Measurements from ENCODE around the gene PIPOX. TPM values are rescaled to one million over a fixed set of nuclear protein-coding genes. Genes with fewer than 3 reads are reported as not detected.

Gene PIPOX
- total and polyA plus RNA-seq, 7 experiments from 2014 or later, result 0.27 to 6.4 (median 4.2) TPM

GRCh38 chr17:29095439-29095838, 52.5 kb downstream of the PIPOX start:
- Histone ChIP-seq H3K27me3 (ENCODE audit: control insufficient read depth in 2 of 2, insufficient read depth in 2 of 2, low read length in 2 of 2) (no peaks in the 10 kb centered on the region), H3K27ac (ENCODE audit: low read depth, low read length) (no peak overlapping the region), H3K9me3 (ENCODE audit: control insufficient read depth in 2 of 3, low read length in 3 of 3) (no peaks in the 10 kb centered on the region), H3K4me1 (ENCODE audit: control insufficient read depth in 2 of 2, insufficient read depth in 2 of 2, low read length in 2 of 2) (no peaks in the 10 kb centered on the region), H3K36me3 (ENCODE audit: control insufficient read depth in 2 of 3, insufficient read depth in 3 of 3, low read length in 3 of 3) (peaks cover 0 to 100% (median 45%) of the 10 kb centered on the region in 3 experiments), H3K4me3 (ENCODE audit: low read length) (no peak overlapping the region)
- CTCF ChIA-PET, result no interaction called here
- Mint-ChIP-seq H3K4me1 (peaks cover 0 to 3% (median 0%) of the 10 kb centered on the region in 7 donors), H3K27me3 (no peaks in the 10 kb centered on the region), H3K9me3 (peaks cover 0 to 3% (median 0%) of the 10 kb centered on the region in 11 donors), H3K4me3 (no peak overlapping the region), H3K27ac (no peak overlapping the region), H3K36me3 (peaks cover 2 to 49% (median 8%) of the 10 kb centered on the region in 5 donors)
- DNase-seq (no peak), ATAC-seq (no peak)
- POLR2A ChIA-PET, result no interaction called here
- intact Hi-C loops (cut with micrococcal nuclease), result no loop called here

- Histone ChIP-seq H3K4me1 (ENCODE audit: control insufficient read depth in 2 of 2, insufficient read depth in 2 of 2, low read length in 2 of 2) (no peaks in the 10 kb centered on the region), H3K27me3 (ENCODE audit: control insufficient read depth in 2 of 2, insufficient read depth in 2 of 2, low read length in 2 of 2) (no peaks in the 10 kb centered on the region), H3K4me3 (ENCODE audit: low read length) (no peak overlapping the region), H3K36me3 (ENCODE audit: control insufficient read depth in 2 of 3, insufficient read depth in 3 of 3, low read length in 3 of 3) (peaks cover 0 to 99% (median 45%) of the 10 kb centered on the region in 3 experiments), H3K27ac (ENCODE audit: low read depth, low read length) (no peak overlapping the region), H3K9me3 (ENCODE audit: control insufficient read depth in 2 of 3, low read length in 3 of 3) (no peaks in the 10 kb centered on the region)
- intact Hi-C loops (cut with micrococcal nuclease), result no loop called here
- H3K27ac Mint-ChIP-seq, result peak overlapping the region in 1 of 9 donors; percentile 38
- peaks cover 2 to 45% (median 8%) of the 10 kb centered on the region in 5 donors for H3K36me3 Mint-ChIP-seq
- ATAC-seq (no peak), DNase-seq (no peak)
- H3K9me3 Mint-ChIP-seq, result peaks cover 0 to 3% (median 0%) of the 10 kb centered on the region in 11 donors
- ChIA-PET CTCF (no interaction called here), POLR2A (interaction anchor here (0.5 kb wide), 1 partner anchor 41 kb away, joined by 3 read pairs; no protein-coding TSS in a partner anchor)
- no peaks in the 10 kb centered on the region for H3K27me3 Mint-ChIP-seq
- H3K4me3 Mint-ChIP-seq, result no peak overlapping the region
- peaks cover 0 to 3% (median 0%) of the 10 kb centered on the region in 7 donors for H3K4me1 Mint-ChIP-seq
Observed at GRCh38 chr17:29096094-29096493, 53.2 kb downstream of the PIPOX start.

GRCh38 chr17:29099527-29099926, 56.6 kb downstream of the PIPOX start:
- no peaks in the 10 kb centered on the region for H3K9me3 Mint-ChIP-seq
- Histone ChIP-seq H3K4me1 (ENCODE audit: control insufficient read depth in 2 of 2, insufficient read depth in 2 of 2, low read length in 2 of 2) (no peaks in the 10 kb centered on the region), H3K4me3 (ENCODE audit: low read length) (no peak overlapping the region), H3K27ac (ENCODE audit: low read depth, low read length) (no peak overlapping the region), H3K27me3 (ENCODE audit: control insufficient read depth in 2 of 2, insufficient read depth in 2 of 2, low read length in 2 of 2) (no peaks in the 10 kb centered on the region), H3K9me3 (ENCODE audit: control insufficient read depth in 2 of 3, low read length in 3 of 3) (no peaks in the 10 kb centered on the region), H3K36me3 (ENCODE audit: control insufficient read depth in 2 of 3, insufficient read depth in 3 of 3, low read length in 3 of 3) (peaks cover 0 to 98% (median 34%) of the 10 kb centered on the region in 3 experiments)
- intact Hi-C loops (cut with micrococcal nuclease), result no loop called here
- POLR2A ChIA-PET, result no interaction called here
- H3K4me1 Mint-ChIP-seq, result peaks cover 0 to 13% (median 3%) of the 10 kb centered on the region in 7 donors
- H3K36me3 Mint-ChIP-seq, result peaks cover 13 to 45% (median 19%) of the 10 kb centered on the region in 5 donors
- DNase-seq (no peak), ATAC-seq (no peak)
- no peaks in the 10 kb centered on the region for H3K27me3 Mint-ChIP-seq
- H3K27ac Mint-ChIP-seq, result peak overlapping the region in 2 of 9 donors; percentile 9 to 56
- H3K4me3 Mint-ChIP-seq, result no peak overlapping the region
- CTCF ChIA-PET, result no interaction called here

GRCh38 chr17:29100296-29100695, 57.4 kb downstream of the PIPOX start:
- no peak overlapping the region for H3K27ac Mint-ChIP-seq
- Histone ChIP-seq H3K4me1 (ENCODE audit: control insufficient read depth in 2 of 2, insufficient read depth in 2 of 2, low read length in 2 of 2) (no peaks in the 10 kb centered on the region), H3K9me3 (ENCODE audit: control insufficient read depth in 2 of 3, low read length in 3 of 3) (no peaks in the 10 kb centered on the region), H3K27ac (ENCODE audit: low read depth, low read length) (no peak overlapping the region), H3K36me3 (ENCODE audit: control insufficient read depth in 2 of 3, insufficient read depth in 3 of 3, low read length in 3 of 3) (peaks cover 0 to 95% (median 35%) of the 10 kb centered on the region in 3 experiments), H3K27me3 (ENCODE audit: control insufficient read depth in 2 of 2, insufficient read depth in 2 of 2, low read length in 2 of 2) (no peaks in the 10 kb centered on the region), H3K4me3 (ENCODE audit: low read length) (no peak overlapping the region)
- H3K4me3 Mint-ChIP-seq, result no peak overlapping the region
- DNase-seq (no peak), ATAC-seq (no peak)
- H3K27me3 Mint-ChIP-seq, result no peaks in the 10 kb centered on the region
- ChIA-PET CTCF (interaction anchor here (0.8 to 2.3 kb wide), 2 partner anchors 16 to 135 kb away, joined by 3 to 7 read pairs; no protein-coding TSS in a partner anchor), POLR2A (no interaction called here)
- peaks cover 16 to 48% (median 19%) of the 10 kb centered on the region in 5 donors for H3K36me3 Mint-ChIP-seq
- peaks cover 0 to 13% (median 3%) of the 10 kb centered on the region in 7 donors for H3K4me1 Mint-ChIP-seq
- H3K9me3 Mint-ChIP-seq, result no peaks in the 10 kb centered on the region
- intact Hi-C loops (cut with micrococcal nuclease), result no loop called here

GRCh38 chr17:29102046-29102445, 59.1 kb downstream of the PIPOX start:
- Mint-ChIP-seq H3K36me3 (peaks cover 22 to 47% (median 24%) of the 10 kb centered on the region in 5 donors), H3K9me3 (no peaks in the 10 kb centered on the region), H3K4me3 (no peak overlapping the region), H3K4me1 (peaks cover 0 to 13% (median 3%) of the 10 kb centered on the region in 7 donors), H3K27me3 (no peaks in the 10 kb centered on the region), H3K27ac (peak overlapping the region in 3 of 9 donors; percentile 14 to 64 (median 36))
- Histone ChIP-seq H3K4me1 (ENCODE audit: control insufficient read depth in 2 of 2, insufficient read depth in 2 of 2, low read length in 2 of 2) (no peaks in the 10 kb centered on the region), H3K9me3 (ENCODE audit: control insufficient read depth in 2 of 3, low read length in 3 of 3) (no peaks in the 10 kb centered on the region), H3K36me3 (ENCODE audit: control insufficient read depth in 2 of 3, insufficient read depth in 3 of 3, low read length in 3 of 3) (peaks cover 0 to 95% (median 30%) of the 10 kb centered on the region in 3 experiments), H3K4me3 (ENCODE audit: low read length) (no peak overlapping the region), H3K27ac (ENCODE audit: low read depth, low read length) (no peak overlapping the region), H3K27me3 (ENCODE audit: control insufficient read depth in 2 of 2, insufficient read depth in 2 of 2, low read length in 2 of 2) (no peaks in the 10 kb centered on the region)
- CTCF ChIA-PET, result interaction anchor here (2.3 kb wide), 1 partner anchor 15 kb away, joined by 7 read pairs; no protein-coding TSS in a partner anchor
- DNase-seq (no peak), ATAC-seq (no peak)
- intact Hi-C loops (cut with micrococcal nuclease), result no loop called here
- POLR2A ChIA-PET, result interaction anchor here (0.5 kb wide), 1 partner anchor 134 kb away, joined by 3 read pairs; no protein-coding TSS in a partner anchor

- no peak for ATAC-seq
- POLR2A ChIA-PET, result no interaction called here
- H3K9me3 ChIP-seq (ENCODE audit: control insufficient read depth in 2 of 3, low read length in 3 of 3), result no peaks in the 10 kb centered on the region
Observed at GRCh38 chr17:29102741-29103181, 59.8 kb downstream of the PIPOX start.

GRCh38 chr17:29103341-29103740, 60.4 kb downstream of the PIPOX start:
- DNase-seq (no peak), ATAC-seq (no peak)
- Histone ChIP-seq H3K27me3 (ENCODE audit: control insufficient read depth in 2 of 2, insufficient read depth in 2 of 2, low read length in 2 of 2) (no peaks in the 10 kb centered on the region), H3K4me3 (ENCODE audit: low read length) (no peak overlapping the region), H3K27ac (ENCODE audit: low read depth, low read length) (no peak overlapping the region), H3K36me3 (ENCODE audit: control insufficient read depth in 2 of 3, insufficient read depth in 3 of 3, low read length in 3 of 3) (peaks cover 0 to 93% (median 21%) of the 10 kb centered on the region in 3 experiments), H3K9me3 (ENCODE audit: control insufficient read depth in 2 of 3, low read length in 3 of 3) (no peaks in the 10 kb centered on the region), H3K4me1 (ENCODE audit: control insufficient read depth in 2 of 2, insufficient read depth in 2 of 2, low read length in 2 of 2) (no peaks in the 10 kb centered on the region)
- peaks cover 19 to 41% (median 21%) of the 10 kb centered on the region in 5 donors for H3K36me3 Mint-ChIP-seq
- H3K4me3 Mint-ChIP-seq, result no peak overlapping the region
- POLR2A ChIA-PET, result no interaction called here
- peaks cover 0 to 13% (median 3%) of the 10 kb centered on the region in 7 donors for H3K4me1 Mint-ChIP-seq
- H3K9me3 Mint-ChIP-seq, result no peaks in the 10 kb centered on the region
- H3K27me3 Mint-ChIP-seq, result no peaks in the 10 kb centered on the region
- CTCF ChIA-PET, result interaction anchor here (1.1 kb wide), 1 partner anchor 13 kb away, joined by 4 read pairs; no protein-coding TSS in a partner anchor
- intact Hi-C loops (cut with micrococcal nuclease), result no loop called here
- no peak overlapping the region for H3K27ac Mint-ChIP-seq

More at GRCh38 chr17:29102741-29103181, 59.8 kb downstream of the PIPOX start:
- no peaks in the 10 kb centered on the region for H3K27me3 ChIP-seq (ENCODE audit: control insufficient read depth in 2 of 2, insufficient read depth in 2 of 2, low read length in 2 of 2)
- H3K27ac Mint-ChIP-seq, result peak overlapping the region in 1 of 9 donors; percentile 14
- H3K9me3 Mint-ChIP-seq, result no peaks in the 10 kb centered on the region
- no peaks in the 10 kb centered on the region for H3K4me1 ChIP-seq (ENCODE audit: control insufficient read depth in 2 of 2, insufficient read depth in 2 of 2, low read length in 2 of 2)
- CTCF ChIA-PET, result interaction anchor here (1.1 to 2.3 kb wide), 2 partner anchors 13 to 14 kb away, joined by 4 to 7 read pairs; no protein-coding TSS in a partner anchor
- H3K27ac ChIP-seq (ENCODE audit: low read depth, low read length), result no peak overlapping the region
- H3K36me3 Mint-ChIP-seq, result peaks cover 19 to 45% (median 22%) of the 10 kb centered on the region in 5 donors
- intact Hi-C loops (cut with micrococcal nuclease), result no loop called here
- H3K4me3 Mint-ChIP-seq, result no peak overlapping the region
- H3K4me3 ChIP-seq (ENCODE audit: low read length), result no peak overlapping the region
- H3K27me3 Mint-ChIP-seq, result no peaks in the 10 kb centered on the region
- peaks cover 0 to 95% (median 23%) of the 10 kb centered on the region in 3 experiments for H3K36me3 ChIP-seq (ENCODE audit: control insufficient read depth in 2 of 3, insufficient read depth in 3 of 3, low read length in 3 of 3)
- peaks cover 0 to 13% (median 3%) of the 10 kb centered on the region in 7 donors for H3K4me1 Mint-ChIP-seq
- DNase-seq, result no peak

Measured in naive thymus-derived CD4-positive, alpha-beta T cell (primary cell).